Activated naive CD8-positive, alpha-beta T cell treated with anti-CD3 and anti-CD28 coated beads for 36 hours (primary cell): ENCODE data around the gene AEBP2. TPM values are rescaled to one million over a fixed set of nuclear protein-coding genes. Genes with fewer than 3 reads are reported as not detected.
A peak's percentile ranks its signal among the peaks of the same experiment; 100 is the strongest.

Source experiments
- DNase-seq: peaks from one replicate; pipeline ENCODE4 v3.0.0; 2021
- H3K27ac Mint-ChIP-seq: one replicate; pipeline ENCODE4 v1.8.0; 2022; ENCODE audit warnings: mild to moderate bottlenecking, moderate library complexity, mixed read lengths
- H3K27me3 Mint-ChIP-seq: one replicate; pipeline ENCODE4 v1.8.0; 2022; ENCODE audit warnings: mild to moderate bottlenecking, mixed read lengths
- H3K36me3 Mint-ChIP-seq: one replicate; pipeline ENCODE4 v1.8.0; 2021; ENCODE audit warnings: mild to moderate bottlenecking, mixed read lengths
- H3K4me1 Mint-ChIP-seq: one replicate; pipeline ENCODE4 v1.8.0; 2021; ENCODE audit warnings: mixed read lengths
- H3K4me3 Mint-ChIP-seq: one replicate; pipeline ENCODE4 v1.8.0; 2022; ENCODE audit warnings: mild to moderate bottlenecking, moderate library complexity, mixed read lengths
- H3K9me3 Mint-ChIP-seq: one replicate; pipeline ENCODE4 v1.8.0; 2022; ENCODE audit warnings: mixed read lengths
- total RNA-seq, 2 experiments: library from RNA; stranded (reverse); gene quantifications; one replicate each; pipeline ENCODE4 v1.2.3, GENCODE V29; 2021

Gene AEBP2
- total RNA-seq, 2 experiments from 2014 or later = 60.3 to 60.7 TPM

DNA sequence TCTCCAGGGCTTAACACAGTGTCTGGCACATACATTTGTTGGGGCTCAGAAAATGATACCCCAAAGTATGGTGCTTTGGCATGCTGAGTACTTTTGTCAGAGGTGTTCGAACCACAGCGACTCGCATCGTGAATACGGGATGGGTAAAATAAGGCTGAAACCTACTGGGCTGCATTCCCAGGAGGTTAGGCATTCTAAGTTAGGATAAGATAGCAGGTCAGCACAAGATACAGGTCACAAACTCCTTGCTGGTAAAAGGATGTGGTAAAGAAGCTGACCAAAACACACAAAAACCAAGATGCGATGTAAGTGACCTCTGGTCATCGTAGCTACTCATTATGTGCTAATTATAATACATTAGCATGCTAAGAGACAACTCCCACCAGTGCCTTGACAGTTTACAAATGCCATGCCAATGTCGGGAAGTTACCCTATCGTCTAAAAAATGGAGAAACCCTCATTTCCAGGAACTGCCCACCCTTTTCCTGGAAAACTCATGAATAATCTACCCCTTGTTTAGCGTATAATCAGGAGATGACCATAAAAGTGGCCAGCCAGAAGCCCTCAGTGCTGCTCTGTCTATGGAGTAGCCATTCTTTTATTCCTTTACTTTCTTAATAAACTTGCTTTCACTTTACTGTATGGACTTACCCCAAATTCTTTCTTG is 3.3 kb upstream of the AEBP2 start:
- Mint-ChIP-seq H3K4me3 (no peak overlapping the region), H3K36me3 (peaks cover 9% of the 10 kb centered on the region), H3K27me3 (peaks cover 4% of the 10 kb centered on the region), H3K9me3 (peaks cover 6% of the 10 kb centered on the region), H3K27ac (no peak overlapping the region), H3K4me1 (peaks cover 38% of the 10 kb centered on the region)
- DNase-seq = no peak

DNA sequence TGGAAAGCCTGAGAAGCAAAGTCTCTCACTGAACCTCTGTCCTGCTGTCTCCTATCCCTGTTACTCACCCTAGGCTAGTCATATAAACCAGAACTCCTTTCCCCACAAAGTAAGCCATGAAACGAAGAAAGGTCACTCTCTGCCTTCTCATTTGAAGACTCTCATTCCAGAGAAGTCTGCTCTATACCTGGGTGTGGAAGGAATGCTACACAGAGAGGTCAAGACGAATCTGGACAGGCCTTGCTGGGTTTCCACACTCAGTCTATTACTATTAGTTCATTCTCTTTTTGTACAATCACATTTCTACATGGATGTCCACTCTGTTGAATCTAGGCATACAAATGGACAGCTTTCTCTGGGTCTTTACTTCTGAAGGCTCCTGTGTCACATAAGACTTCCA is 2.4 kb upstream of the AEBP2 start:
- Mint-ChIP-seq H3K36me3 (peaks cover 18% of the 10 kb centered on the region), H3K27me3 (peaks cover 4% of the 10 kb centered on the region), H3K9me3 (peaks cover 6% of the 10 kb centered on the region), H3K4me3 (no peak overlapping the region), H3K27ac (peak overlapping the region; percentile 43), H3K4me1 (peaks cover 35% of the 10 kb centered on the region)
- no peak for DNase-seq

DNA sequence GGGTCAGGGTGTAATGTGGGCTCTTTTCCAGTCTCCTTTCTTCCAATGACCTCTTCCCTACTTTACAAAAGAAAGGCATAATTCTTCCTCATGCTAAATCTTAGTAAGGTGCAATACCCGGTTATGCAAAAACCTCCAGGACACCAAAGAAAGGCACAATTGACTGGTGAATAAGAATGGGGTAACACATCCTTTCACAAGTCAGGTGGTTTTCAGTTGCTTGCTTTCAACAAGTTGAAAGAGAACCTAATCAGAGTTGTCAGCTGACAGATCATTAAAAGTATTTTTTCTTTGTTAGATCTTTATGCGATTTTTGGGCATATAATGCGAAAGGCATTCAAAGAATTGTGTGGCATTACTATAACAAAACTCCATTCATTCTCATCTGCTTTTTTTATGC is 1.3 kb upstream of the AEBP2 start:
- Mint-ChIP-seq H3K27me3 (peaks cover 4% of the 10 kb centered on the region), H3K36me3 (peaks cover 24% of the 10 kb centered on the region), H3K9me3 (peaks cover 3% of the 10 kb centered on the region), H3K4me1 (peaks cover 35% of the 10 kb centered on the region), H3K4me3 (no peak overlapping the region), H3K27ac (peak overlapping the region; percentile 17)
- no peak for DNase-seq

DNA sequence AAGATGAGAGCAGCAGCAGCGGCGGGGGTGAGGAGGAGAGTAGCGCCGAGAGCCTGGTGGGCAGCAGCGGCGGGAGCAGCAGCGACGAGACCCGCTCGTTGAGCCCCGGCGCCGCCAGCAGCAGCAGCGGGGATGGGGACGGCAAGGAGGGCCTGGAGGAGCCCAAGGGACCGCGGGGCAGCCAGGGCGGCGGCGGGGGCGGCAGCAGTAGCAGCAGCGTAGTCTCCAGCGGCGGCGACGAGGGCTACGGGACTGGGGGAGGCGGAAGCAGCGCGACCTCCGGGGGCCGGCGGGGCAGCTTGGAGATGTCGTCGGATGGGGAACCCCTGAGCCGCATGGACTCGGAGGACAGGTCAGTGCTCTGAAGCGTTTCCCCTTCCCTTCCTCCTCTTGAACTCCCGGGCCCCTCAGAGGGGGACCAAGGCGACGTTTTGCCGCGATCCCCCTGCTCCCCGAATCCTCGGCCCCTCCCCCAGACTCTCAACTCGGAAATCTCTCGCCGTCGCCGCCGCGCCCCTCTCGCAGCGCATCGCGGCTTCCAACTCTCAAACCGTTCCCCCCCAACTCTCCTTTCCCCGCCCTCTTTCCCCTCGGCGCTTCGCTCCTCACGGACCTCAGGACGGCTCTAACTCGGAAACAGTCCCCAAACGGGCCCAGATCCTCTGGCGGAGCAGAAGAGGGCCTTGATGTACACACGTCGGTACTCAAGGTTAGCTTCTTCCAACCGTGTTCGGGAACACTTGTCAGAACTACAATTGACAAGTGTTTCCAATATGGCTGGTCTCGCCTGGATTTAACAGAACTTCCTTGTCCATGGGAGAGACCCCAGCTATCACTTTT is 947 bp downstream of the AEBP2 start:
- Mint-ChIP-seq H3K4me1 (peaks cover 41% of the 10 kb centered on the region), H3K4me3 (peak overlapping the region; percentile 99), H3K36me3 (peaks cover 42% of the 10 kb centered on the region), H3K27ac (peak overlapping the region; percentile 99), H3K9me3 (peaks cover 3% of the 10 kb centered on the region), H3K27me3 (peaks cover 4% of the 10 kb centered on the region)
- peak; percentile 72 for DNase-seq

DNA sequence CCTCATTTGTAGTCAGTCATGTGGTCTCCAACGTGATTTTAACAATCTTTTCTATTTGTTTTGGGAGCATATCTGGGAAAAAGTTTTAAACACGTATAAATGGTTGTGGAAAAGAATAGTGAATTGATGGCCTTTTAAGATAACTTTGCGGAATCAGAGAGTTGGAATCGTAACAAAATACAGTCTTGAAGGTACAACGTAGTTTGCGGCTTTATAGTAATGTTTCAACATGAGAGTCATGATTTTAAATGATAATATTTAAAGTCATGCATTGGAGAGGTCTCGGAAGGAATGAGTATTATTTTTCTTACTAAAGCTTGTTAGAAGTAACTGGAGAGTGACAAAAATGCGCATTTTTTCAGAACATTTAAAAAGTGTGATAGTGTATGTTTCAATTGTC is 1.6 kb downstream of the AEBP2 start:
- Mint-ChIP-seq H3K27ac (peak overlapping the region; percentile 99), H3K4me1 (peaks cover 40% of the 10 kb centered on the region), H3K27me3 (peaks cover 4% of the 10 kb centered on the region), H3K36me3 (peaks cover 46% of the 10 kb centered on the region), H3K9me3 (peaks cover 3% of the 10 kb centered on the region), H3K4me3 (peak overlapping the region; percentile 99)
- DNase-seq = no peak

DNA sequence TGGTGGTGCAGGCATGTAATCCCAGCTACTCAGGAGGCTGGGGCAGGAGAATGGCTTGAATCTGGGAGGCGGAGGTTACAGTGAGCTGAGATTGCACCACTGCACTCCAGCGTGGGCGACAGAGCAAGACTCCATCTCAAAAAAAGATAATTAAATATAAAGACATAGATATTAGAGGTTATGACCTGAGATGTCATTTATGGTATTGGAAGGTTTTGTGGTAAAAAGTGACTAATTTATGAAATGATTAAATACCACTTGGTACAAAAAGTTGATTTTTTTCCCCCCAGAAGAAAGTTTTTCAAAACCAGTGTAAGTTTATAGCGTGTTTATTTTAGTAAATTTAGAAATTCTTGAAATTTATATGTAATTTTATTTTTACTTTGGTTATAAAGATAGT is 4.3 kb downstream of the AEBP2 start:
- Mint-ChIP-seq H3K27me3 (peaks cover 4% of the 10 kb centered on the region), H3K36me3 (peaks cover 68% of the 10 kb centered on the region), H3K27ac (peak overlapping the region; percentile 20), H3K9me3 (peaks cover 5% of the 10 kb centered on the region), H3K4me3 (no peak overlapping the region), H3K4me1 (peaks cover 56% of the 10 kb centered on the region)
- no peak for DNase-seq

DNA sequence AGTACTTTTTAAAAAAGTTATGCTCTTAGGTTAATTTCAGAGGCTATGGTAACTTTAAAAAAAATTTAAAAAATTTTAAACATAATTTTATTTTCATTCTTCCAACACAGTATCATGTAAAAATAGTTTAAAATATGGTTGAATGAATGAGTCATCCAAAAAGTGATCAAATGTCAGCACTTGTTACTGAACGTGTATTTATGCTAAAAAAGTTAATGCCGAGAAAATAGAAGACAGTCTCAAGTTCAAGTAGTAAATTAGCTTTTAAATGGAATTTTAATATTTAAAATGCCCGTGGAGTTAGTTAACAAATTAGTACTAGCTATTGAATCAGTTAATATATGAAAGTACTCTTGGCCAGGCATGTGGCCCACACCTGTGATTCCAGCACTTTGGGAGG is 4.8 kb downstream of the AEBP2 start:
- Mint-ChIP-seq H3K4me3 (peak overlapping the region; percentile 50), H3K4me1 (peaks cover 58% of the 10 kb centered on the region), H3K27me3 (peaks cover 4% of the 10 kb centered on the region), H3K9me3 (peaks cover 1% of the 10 kb centered on the region), H3K36me3 (peaks cover 66% of the 10 kb centered on the region), H3K27ac (peak overlapping the region; percentile 73)
- DNase-seq = no peak

DNA sequence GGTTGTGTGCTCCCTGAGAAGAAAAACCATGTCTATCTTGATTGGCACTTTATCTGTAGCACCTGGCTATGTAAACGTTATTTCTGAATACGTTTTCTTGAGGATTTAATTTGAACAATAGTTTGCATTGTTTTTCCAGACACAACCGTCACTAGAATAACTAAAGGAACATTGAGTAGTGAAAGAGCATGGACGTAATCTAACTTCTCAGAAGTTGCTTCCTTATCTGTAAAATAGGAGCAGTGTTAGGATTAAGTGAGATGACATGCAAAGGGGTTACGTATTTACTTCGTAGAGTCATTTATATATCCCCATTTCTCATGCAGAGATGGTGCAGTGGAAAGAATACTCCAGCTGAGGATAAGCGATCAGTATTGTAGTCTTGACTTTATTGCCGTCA is 8.1 kb downstream of the AEBP2 start:
- Mint-ChIP-seq H3K27ac (no peak overlapping the region), H3K27me3 (no peaks in the 10 kb centered on the region), H3K36me3 (peaks cover 54% of the 10 kb centered on the region), H3K9me3 (peaks cover 1% of the 10 kb centered on the region), H3K4me1 (peaks cover 68% of the 10 kb centered on the region), H3K4me3 (no peak overlapping the region)
- DNase-seq = no peak

DNA sequence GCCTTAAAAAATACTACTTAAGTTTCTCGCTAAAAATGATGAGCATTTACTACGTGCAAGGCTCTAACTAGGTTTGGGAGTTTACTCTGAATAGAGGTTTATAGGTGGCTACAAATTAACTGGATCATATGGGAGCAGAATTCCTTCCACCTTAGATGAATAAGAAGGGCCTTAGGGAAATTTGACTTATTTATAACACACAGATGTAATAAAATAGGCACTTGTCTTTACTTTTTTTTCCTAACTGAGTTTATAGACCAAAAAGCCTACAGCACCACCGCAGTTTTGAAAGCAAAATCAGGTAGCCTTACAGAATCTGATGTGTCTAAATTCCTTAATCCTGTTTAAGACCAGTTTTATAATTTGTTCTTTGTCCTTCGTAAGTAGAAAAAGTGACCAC is 10.5 kb downstream of the AEBP2 start:
- Mint-ChIP-seq H3K27me3 (no peaks in the 10 kb centered on the region), H3K4me1 (peaks cover 71% of the 10 kb centered on the region), H3K27ac (no peak overlapping the region), H3K9me3 (peaks cover 1% of the 10 kb centered on the region), H3K4me3 (no peak overlapping the region), H3K36me3 (peaks cover 57% of the 10 kb centered on the region)
- DNase-seq = no peak

DNA sequence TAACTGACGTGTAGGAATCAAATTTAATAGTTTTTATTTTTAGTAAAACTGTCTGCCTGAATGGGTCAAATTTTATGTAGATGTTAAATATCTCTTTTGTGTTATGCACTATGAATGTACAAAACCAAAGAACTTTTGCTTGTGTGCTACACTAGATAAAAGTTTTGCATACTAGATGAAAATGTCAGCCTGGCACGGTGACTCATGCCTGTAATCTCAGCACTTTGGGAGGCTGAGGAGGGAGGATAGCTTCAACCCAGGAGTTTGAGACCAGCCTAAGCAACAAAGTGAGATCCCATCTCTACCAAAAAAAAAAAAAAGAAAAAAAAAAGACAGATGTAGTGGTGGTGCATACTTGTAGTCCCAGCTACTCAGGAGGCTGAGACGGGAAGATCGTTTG is 11.1 kb downstream of the AEBP2 start:
- DNase-seq = no peak
- Mint-ChIP-seq H3K36me3 (peaks cover 52% of the 10 kb centered on the region), H3K9me3 (peaks cover 1% of the 10 kb centered on the region), H3K27ac (peak overlapping the region; percentile 5), H3K4me3 (no peak overlapping the region), H3K27me3 (no peaks in the 10 kb centered on the region), H3K4me1 (peaks cover 72% of the 10 kb centered on the region)

DNA sequence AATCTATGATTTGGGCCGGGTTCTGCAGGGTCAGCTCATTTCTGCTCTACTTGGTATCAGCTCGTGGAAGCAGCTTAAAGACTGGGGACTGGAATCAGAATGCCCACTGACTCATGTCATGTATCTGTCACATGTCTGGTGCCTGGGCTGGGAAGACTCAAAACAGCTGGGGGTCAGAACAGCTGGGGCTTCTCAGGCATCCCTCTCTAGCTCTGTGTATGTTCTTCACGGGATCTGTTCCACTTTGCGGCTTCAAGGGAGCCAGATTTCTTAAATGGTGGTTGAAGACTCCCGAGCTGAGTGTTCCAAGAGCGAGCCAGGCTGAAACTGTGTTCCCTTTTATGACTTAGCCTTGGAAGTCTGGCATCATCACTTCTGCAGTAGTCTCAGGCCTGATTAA is 11.9 kb downstream of the AEBP2 start:
- peaks cover 1% of the 10 kb centered on the region for H3K9me3 Mint-ChIP-seq
- no peaks in the 10 kb centered on the region for H3K27me3 Mint-ChIP-seq
- no peak for DNase-seq
- H3K4me3 Mint-ChIP-seq = no peak overlapping the region
- H3K27ac Mint-ChIP-seq = no peak overlapping the region
- peaks cover 73% of the 10 kb centered on the region for H3K4me1 Mint-ChIP-seq
- H3K36me3 Mint-ChIP-seq = peaks cover 50% of the 10 kb centered on the region

DNA sequence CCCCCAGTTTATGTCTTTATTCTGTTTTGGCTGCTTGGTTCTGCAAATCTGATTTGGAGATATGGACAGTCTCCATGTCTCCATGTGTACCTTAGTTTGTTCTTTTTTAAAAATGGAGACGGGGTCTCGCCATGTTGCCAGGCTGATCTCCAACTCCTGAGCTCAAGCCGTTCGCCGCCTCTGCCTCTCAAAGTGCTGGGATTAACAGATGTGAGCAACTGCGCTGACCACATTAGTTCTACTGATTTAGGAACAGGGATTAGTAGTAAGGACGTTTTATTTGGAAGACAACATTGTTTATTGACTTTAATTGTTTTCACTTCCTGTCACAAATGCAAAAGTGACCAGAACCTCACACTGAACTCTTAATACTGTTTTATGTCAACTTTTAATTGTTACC is 14.7 kb downstream of the AEBP2 start:
- Mint-ChIP-seq H3K27me3 (no peaks in the 10 kb centered on the region), H3K27ac (no peak overlapping the region), H3K4me3 (no peak overlapping the region), H3K9me3 (no peaks in the 10 kb centered on the region), H3K36me3 (peaks cover 50% of the 10 kb centered on the region), H3K4me1 (peaks cover 73% of the 10 kb centered on the region)
- no peak for DNase-seq

DNA sequence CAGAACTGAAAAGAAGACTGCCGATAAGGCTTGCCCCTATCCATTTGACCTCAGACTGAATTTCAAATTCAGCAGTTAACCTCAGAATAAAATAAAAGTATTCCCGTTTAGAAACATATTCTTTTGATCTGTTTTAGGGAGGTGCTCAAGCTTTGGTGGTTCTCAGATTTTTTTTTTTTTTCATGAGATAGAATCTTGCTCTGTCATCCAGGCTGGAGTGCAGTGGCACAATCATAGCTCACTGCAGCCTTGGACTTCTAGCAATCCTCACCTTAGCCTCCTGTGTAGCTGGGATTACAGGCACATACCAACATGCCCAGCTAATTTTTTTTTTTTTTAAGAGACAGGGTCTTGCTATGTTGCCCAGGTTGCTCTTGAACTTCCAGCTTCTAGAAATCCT is 15.5 kb downstream of the AEBP2 start:
- Mint-ChIP-seq H3K27ac (no peak overlapping the region), H3K27me3 (no peaks in the 10 kb centered on the region), H3K36me3 (peaks cover 54% of the 10 kb centered on the region), H3K4me1 (peaks cover 69% of the 10 kb centered on the region), H3K4me3 (no peak overlapping the region), H3K9me3 (no peaks in the 10 kb centered on the region)
- DNase-seq = no peak

DNA sequence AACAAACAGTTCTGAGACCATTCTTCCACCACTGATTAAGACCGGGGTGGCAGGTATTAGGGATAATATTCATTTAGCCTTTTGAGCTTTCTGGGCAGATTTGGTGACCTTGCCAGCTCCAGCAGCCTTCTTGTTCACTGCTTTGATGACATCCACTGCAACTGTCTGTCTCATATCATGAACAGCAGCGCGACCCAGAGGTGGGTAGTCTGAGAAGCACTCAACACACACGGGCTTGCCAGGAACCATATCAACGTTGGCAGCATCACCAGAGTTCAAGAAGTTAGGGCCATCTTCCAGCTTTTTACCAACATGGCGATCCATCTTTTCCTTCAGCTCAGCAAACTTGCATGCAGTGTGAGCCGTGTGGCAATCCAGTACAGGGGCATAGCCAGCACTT is 16.9 kb downstream of the AEBP2 start:
- Mint-ChIP-seq H3K4me3 (no peak overlapping the region), H3K36me3 (peaks cover 51% of the 10 kb centered on the region), H3K27ac (no peak overlapping the region), H3K9me3 (no peaks in the 10 kb centered on the region), H3K4me1 (peaks cover 64% of the 10 kb centered on the region), H3K27me3 (no peaks in the 10 kb centered on the region)
- DNase-seq = no peak

DNA sequence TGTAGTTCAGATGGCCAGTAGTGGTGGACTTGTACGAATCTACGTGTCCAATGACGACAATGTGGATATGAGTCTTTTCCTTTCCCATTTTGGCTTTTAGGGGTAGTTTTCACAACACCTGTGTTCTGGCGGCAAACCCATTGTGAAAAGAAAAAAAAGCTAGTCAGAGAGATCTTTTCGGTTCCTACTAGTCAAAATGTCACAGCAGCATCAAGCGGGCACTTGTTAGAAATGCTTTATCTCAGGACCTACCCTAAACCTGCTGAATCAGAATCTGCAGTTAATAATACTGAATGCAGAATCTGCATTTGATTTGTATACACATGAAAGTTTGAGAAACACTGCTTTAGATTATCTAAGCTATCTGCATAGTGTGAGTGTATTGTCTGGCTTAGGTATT is 18.3 kb downstream of the AEBP2 start:
- no peak for DNase-seq
- Mint-ChIP-seq H3K4me1 (peaks cover 65% of the 10 kb centered on the region), H3K36me3 (peaks cover 50% of the 10 kb centered on the region), H3K9me3 (no peaks in the 10 kb centered on the region), H3K27me3 (no peaks in the 10 kb centered on the region), H3K4me3 (no peak overlapping the region), H3K27ac (no peak overlapping the region)

DNA sequence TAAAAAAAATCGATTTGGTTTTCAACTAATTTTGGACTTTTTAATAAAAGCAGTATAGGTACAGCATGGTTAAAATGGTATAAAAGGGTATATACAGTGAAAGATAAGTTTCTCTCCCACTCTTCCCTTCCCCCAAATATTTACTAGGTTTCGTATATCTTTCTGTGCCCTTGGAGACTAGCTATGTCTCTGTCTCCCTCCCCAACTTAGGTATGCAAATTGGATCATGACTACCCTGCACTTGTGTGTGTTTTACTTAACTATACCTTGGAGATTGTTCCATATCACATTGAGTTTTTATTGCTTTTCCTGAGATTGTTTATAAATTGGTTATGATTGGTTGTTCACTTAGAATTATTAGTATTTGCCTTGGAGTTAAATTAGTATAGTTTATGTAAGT is 19.4 kb downstream of the AEBP2 start:
- Mint-ChIP-seq H3K27ac (peak overlapping the region; percentile 25), H3K27me3 (no peaks in the 10 kb centered on the region), H3K9me3 (no peaks in the 10 kb centered on the region), H3K36me3 (peaks cover 51% of the 10 kb centered on the region), H3K4me3 (no peak overlapping the region), H3K4me1 (peaks cover 60% of the 10 kb centered on the region)
- no peak for DNase-seq
